Measurements from ENCODE around the gene FBH1.
"Not testable (repeated sequence)": the region's sequence is repeated elsewhere in the genome, so short reads cannot be mapped to it uniquely, and the experiment has no call there.

FBH1 gene

GRCh38 chr10:5905854-5906507, 15.9 kb downstream of the FBH1 start:
- no peak for DNase-seq

DNA sequence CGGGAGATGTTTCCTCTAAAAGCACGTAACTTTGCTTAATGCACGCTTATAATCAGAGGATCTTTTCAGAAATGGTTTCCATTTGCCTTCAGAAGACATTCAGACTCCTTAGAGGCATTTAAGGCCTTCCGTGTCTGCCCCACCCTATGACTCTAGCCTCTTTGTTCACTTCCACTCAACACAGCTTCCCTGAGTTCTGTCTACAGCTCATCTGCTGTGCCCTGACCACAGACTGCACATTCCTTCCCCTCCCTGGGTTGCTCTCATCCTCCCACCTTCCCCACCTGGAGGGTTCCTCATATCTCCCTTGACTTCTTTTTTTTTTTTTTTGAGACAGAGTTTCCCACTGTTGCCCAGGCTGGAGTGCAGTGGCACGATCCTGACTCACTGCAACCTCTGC, 16.6 kb downstream of the FBH1 start:
- DNase-seq: no peak

- DNase-seq: not testable (repeated sequence)
Observed at GRCh38 chr10:5908676-5909075, 18.6 kb downstream of the FBH1 start.

DNA sequence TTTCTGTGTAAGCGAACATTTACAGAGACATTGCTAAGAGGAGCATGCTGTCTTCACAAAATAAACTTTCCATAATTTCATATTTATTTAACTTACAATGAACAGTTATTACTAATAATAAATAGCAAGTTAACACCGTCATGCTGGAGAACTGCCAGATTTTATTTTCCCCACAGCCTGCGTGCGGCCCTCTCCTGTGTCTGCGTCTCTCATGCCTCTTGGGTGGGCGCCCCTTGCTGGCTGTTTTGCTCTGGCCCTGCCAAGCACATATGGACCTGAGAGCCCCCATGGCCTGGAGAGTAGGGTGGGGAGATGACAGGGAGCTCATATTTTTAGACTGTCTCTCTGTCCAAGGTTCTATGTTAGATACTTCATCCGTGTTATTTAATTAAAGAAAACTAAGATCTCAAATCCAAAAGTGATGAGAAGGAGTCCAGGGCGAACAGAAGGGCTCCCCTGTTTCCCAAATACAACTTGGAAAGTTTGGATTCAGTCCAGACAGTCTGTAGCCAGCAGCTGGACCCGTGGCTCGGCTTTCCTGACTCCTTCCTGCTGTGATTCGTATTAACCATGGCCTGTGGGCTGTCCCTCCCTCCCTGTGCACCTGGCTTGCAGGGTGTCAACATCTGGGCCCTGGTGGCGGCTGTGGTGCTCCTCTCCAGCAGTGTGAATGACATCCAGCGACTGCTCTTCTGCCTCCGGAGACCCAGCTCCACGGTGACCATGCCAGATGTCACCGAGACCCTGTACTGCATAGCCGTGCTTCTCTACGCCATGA, 20.5 kb downstream of the FBH1 start:
- DNase-seq: no peak

DNA sequence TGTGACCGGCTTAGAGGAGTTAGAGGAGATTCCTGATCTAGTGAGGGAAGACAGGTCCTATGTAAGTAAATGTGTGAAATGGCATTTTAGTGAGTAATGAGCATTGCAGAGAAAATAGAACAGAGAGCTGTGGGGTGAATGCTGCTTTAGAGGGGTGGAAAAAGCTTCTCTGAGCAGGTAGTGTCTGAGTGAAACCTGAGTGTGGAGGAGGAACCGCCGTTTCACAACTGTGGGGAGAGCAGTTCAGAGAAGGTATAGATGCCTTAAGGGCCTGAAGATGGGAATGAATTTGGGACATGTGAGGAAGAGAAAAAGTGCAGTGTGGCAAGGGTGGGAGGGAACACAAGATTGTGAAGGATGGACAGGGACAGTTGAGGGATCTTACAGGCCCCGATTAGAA, 21.6 kb downstream of the FBH1 start:
- DNase-seq: no peak

DNA sequence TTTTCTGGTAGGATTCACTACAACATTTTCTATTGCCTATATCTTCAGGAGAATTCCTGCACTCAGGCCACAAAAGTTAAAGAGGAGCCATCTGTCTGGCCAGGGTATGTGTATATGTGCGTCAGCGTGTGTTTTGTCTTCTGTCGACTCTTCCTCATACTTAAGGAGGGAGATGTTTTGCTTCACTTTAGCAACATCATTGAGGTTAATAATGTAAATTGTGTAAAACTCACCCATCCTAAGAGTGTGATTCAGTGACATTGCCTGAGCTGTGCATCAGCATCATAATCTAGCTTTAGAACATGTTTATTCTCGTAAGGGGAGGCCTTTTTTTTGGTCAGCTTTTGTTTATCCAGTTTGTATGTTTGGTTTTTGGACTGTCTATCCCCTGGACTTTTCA, 23.7 kb downstream of the FBH1 start:
- no peak for DNase-seq

DNA sequence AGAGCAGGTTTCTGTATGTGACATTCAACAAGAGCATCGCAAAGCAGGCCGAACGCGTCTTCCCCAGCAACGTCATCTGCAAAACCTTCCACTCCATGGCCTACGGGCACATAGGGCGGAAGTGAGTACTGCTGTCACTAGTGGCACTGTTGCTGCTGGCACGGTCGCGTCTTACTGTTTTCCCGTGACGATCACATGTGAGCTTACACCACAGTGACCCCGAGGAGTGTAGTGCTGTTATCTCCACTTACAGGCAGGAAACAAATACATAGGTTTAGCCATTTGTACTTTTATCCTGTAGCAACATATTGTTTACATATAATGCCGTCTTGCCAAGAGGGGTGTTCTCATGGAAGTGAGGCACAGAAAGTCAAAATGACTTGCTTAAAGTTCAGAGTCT, 25.4 kb downstream of the FBH1 start:
- DNase-seq: no peak

DNA sequence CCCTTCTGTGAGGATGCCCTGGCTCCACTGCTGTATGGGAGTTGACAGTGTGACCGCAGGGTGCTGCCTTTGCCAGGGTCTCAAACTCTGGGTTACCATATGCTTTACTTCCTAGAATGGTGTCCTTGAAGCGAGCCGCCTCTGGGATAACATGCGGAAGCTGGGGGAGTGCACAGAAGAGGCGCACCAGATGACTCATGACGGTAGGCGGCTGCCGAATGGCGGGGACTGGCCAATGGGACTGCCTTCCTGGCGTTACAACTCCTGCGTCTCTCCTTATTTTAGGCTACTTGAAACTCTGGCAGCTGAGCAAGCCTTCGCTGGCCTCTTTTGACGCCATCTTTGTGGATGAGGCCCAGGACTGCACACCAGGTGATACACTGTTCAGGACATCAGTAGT, 27.3 kb downstream of the FBH1 start:
- no peak for DNase-seq

GRCh38 chr10:5918763-5919162, 28.7 kb downstream of the FBH1 start:
- DNase-seq: no peak

- no peak for DNase-seq
Observed at GRCh38 chr10:5919568-5919967, 29.5 kb downstream of the FBH1 start.

GRCh38 chr10:5921746-5922145, 31.7 kb downstream of the FBH1 start:
- no peak for DNase-seq

DNA sequence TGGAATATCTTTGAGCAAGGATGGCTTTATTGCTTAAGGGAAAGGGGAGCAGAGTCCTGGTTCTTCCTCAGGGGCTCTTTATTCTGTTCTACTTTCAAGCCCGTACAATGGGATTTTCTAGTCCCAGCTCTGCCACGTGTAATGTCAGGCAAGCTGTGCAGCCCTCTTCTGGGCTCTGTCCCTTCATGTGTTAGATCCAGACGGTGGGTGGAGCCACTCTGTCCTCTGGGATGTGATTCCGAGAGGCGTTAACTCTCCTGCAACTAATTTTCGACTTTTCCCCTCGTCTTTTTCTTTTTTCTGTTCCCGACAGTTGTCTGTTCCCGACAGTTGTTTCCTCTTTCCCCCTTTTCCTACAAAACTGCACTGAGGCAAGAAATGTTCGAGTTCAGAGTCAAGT, 34.8 kb downstream of the FBH1 start:
- no peak for DNase-seq

DNA sequence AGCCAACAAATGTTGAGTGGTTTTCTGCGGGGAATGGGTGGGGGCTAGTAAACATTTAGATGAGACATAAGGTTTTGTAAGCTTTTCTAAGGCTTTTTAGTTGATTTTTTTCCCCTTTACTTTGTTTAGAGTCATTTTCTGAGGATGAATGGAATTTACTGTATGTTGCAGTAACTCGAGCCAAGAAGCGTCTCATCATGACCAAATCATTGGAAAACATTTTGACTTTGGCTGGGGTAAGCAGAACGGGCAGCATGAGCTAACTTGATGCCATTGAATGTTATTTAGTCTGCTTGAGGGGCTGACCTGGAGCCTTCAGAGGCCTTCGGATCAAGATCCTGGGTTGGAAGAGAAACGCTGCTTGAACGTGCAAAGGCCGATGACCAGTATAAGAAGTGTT, 37.3 kb downstream of the FBH1 start:
- no peak for DNase-seq

DNA sequence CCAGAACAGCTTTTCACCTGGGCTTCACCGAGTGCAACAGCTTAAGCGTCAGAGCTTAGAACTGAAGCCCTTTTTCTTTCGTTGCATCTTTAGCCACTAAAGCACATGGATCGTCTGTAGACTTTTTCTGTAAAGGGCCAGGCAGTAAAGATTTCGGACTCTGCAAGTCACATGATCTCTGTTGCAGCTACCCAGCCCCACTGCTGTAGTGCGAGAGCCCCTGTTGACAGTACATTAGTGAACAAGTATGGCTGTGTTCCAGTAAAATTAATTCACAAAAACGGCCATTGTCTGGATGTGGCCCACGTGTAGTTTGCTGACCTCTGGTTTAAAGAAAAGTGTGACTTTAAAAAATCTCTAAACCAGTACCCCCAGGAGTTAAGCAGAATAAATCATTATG, 39.4 kb downstream of the FBH1 start:
- DNase-seq: no peak

GRCh38 chr10:5930272-5930671, 40.2 kb downstream of the FBH1 start:
- no peak for DNase-seq

DNA sequence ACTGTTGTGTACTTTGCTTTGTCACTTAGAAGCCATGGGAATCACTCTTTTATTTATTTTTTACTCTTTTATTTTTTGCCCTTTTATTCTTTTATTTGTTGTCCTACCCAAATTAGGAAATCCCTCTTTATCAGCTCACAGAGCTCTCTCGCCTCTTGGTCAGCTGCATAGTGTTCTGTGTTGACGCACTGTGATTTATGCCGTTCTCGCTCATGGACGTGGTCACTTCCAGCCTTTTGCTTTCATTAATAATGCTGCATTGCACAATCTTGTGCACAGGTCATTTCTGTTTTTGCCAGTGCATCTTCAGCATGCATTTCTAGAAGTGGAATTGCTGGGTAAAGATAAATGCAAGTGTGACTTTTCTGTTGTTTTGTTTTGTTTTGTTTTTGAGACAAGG, 42.3 kb downstream of the FBH1 start:
- DNase-seq: no peak

- no peak for DNase-seq
Observed at GRCh38 chr10:5933909-5934546, 44.0 kb downstream of the FBH1 start.

GRCh38 chr10:5935628-5936027, 45.6 kb downstream of the FBH1 start:
- DNase-seq: no peak

- DNase-seq: no peak
Observed at GRCh38 chr10:5937016-5937415, 47.0 kb downstream of the FBH1 start.

- DNase-seq: no peak
Observed at GRCh38 chr10:5938291-5938690, 48.2 kb downstream of the FBH1 start.

- DNase-seq: no peak
Observed at GRCh38 chr10:5940807-5941218, 50.8 kb downstream of the FBH1 start.

GRCh38 chr10:5941579-5941978, 51.5 kb downstream of the FBH1 start:
- no peak for DNase-seq

GRCh38 chr10:5942001-5942400, 52.0 kb downstream of the FBH1 start:
- DNase-seq: no peak

GRCh38 chr10:5942474-5942873, 52.4 kb downstream of the FBH1 start:
- no peak for DNase-seq

Measured in DMS153 (cell line).